ENCODE results near the gene ZBTB16.

ZBTB16 gene

DNA sequence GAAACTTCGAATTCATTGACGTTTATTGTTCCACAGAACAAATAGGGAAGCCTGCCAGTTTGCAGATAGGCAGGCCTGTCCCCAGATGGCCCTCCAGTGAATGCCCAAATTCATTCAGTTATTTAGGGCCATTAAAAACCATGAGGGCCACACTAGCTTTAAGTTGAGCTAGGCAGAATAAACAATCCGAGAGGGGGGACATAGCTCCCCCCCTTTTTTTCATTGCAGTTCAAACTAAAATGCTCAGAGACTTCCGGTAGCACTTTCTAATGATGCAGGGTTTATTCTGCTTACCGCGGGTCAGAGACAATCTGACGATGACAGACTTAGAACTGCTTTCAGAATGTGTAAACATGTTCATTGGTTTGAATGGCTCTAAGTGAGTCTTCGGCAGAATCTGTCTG, 72.0 kb downstream of the ZBTB16 start:
- DNase-seq (ENCODE audit: low read depth): no peak

- DNase-seq (ENCODE audit: low read depth): no peak
Observed at GRCh38 chr11:114132417-114132816, 72.9 kb downstream of the ZBTB16 start.

- DNase-seq (ENCODE audit: low read depth): peak; percentile 67
Observed at GRCh38 chr11:114132944-114133394, 73.5 kb downstream of the ZBTB16 start.

DNA sequence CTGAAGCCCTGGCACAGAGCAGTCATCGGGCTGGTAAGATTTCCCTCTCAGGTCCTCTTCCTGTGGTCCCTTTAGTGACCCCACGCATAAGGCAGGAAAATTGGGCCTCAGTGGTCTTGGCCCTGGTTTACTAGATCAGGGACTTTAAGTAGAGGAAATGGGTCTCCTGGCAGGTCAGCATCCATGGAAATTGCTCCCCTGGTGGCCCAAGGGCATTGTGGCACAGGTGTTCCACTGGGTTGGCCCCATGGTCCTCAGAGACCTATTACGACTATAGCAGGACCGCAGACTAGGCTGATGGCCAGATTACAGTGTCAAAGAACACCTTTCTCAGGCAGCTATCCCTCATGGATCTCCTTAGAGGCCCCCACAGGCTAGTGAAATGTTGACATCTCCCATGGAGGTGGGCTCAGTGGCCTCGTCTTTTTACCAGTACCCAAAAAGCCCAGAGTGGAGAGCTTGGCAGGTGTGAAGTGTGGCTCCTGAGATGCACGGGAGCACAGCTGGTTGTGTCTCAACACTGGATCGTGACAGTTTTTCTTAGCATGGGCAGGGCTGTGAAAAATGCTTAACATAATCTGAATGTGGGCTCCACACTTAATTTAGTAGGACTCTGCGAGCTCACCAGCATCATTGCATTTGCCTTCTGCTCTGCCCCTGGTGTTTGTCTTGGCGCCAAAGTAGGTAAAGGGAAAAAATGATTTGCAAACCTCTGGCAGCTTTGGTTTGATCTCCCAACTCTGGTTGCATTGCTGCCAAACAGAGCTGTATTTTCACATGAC, 74.2 kb downstream of the ZBTB16 start:
- DNase-seq (ENCODE audit: low read depth): no peak

DNA sequence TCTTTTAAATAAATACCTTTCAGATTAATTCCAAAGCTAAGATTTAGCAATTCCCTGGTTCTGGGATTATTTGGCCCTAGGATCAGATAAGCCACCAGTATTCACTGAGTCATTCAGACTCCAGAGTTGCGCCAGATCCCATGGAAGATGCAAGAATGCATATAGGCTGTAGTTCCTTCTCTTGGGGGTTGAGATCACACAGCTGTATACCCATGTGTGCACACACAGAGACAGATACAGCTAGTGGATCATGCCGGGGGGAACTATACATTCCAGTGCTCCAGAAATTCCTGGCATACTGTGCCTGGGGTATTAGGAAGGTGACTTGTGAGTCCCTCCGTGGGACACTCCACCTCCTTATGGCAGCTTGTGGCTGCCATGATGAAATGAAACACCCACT, 75.4 kb downstream of the ZBTB16 start:
- peak; percentile 55 for DNase-seq (ENCODE audit: low read depth)

DNA sequence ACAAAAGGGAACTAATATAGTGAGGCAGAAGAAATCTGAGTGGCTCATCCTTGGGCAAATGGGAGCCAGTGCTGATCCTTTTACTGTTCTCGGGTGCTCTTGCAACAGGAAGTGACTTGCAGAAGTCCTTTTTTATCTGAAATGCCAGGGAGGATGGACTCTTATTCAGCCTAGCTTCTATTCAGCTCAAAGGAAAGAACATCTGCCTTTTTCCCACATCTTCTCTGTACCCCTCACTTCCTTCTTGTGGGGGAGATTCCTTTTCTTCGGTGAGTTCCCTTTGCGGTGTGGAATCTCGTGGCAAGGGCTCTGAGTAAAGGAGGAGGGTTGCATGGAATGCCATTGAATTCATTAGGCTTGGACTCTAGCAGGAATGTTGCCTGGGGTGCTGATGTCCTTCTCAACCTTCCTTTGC, 76.2 kb downstream of the ZBTB16 start:
- DNase-seq (ENCODE audit: low read depth): no peak

GRCh38 chr11:114136686-114137640, 77.5 kb downstream of the ZBTB16 start:
- DNase-seq (ENCODE audit: low read depth): no peak

DNA sequence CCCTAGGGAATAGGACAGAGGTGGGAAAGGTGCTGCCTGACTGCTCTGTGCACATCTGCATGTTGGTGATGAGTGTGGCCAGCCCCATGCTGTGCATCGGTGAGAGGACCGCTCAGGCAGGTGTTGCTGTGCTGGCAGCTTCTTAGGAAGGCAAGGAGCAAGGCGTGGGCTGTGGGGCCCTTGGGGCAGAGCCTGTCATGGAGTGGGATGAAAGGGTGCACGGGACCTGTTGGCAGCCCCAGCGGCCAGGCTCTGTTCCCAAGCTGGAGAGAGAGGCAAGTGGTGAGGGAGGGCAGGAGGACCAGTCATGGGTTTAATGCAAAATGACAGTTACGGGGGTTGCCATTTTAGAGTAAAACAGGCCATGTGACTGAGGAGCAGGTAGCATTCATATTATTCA, 78.3 kb downstream of the ZBTB16 start:
- DNase-seq (ENCODE audit: low read depth): no peak

DNA sequence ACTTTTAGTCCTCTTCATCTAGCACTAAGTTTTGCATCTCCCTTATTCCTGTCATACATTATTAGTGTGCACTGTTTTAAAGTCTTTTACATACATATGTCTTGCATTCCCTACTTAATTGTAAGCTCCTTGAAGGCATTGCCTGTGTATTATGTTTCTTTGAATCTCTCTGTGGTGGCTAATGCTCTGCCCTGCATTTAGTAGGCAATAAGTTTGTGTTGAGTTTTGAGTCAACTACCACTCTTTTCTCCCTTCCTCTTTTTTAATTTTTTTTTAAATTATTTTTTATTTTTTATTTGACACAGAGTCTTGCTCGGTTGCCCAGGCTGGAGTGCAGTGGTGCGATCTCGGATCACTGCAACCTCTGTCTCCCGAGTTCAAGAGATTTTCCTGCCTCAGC, 78.9 kb downstream of the ZBTB16 start:
- no peak for DNase-seq (ENCODE audit: low read depth)

DNA sequence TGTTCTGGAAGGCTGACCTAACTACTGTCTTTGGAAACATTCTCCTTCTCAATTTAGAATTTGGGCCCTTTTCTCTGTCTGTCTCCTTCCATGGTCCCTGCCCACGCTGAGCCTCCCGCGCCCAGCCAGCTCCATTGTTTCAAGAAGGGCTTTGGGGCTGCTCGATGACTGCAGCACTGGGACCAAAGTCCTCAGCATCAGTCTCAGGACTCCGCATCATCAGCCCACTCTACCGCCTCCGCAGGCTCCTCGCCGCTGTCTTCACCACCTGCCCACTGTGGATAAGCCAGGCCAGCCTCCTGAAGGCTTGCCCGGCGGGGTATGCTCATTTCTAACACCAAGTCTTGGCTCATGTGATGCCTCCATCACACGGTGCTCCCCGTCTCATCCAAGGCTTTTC, 81.3 kb downstream of the ZBTB16 start:
- no peak for DNase-seq (ENCODE audit: low read depth)

DNA sequence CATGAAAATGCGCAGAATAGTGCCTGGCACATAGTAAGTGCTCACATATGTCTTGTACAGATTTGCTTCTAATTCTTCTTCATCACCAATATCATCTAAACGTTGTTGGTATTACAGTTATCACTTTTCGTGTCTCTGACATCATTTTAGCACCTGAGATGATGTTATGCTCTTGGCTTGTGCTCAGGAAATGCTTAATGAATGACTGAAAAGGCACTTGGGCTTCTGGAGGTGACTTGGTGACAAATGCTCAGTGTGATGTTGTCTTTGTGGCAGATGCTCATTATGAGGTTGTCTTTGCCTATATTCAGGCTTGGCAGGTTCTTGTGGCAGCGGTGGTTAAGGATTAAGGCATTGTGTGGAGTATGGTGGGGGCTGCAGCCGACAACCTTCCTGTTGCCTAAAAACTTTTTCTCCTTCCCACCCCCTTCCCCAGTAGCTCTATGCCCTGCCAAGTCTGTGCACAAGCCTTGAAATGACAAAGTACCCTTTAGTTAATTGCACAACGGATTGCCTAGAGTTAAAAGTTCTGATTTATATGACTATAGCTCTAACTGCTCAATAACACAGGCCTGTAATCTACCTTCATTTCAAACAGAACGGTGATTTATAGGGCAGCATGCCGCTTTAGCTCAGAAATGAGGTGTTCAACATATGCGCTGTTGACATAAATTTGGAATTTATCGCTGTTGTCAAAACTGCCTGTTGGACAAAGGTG, 82.5 kb downstream of the ZBTB16 start:
- no peak for DNase-seq (ENCODE audit: low read depth)

DNA sequence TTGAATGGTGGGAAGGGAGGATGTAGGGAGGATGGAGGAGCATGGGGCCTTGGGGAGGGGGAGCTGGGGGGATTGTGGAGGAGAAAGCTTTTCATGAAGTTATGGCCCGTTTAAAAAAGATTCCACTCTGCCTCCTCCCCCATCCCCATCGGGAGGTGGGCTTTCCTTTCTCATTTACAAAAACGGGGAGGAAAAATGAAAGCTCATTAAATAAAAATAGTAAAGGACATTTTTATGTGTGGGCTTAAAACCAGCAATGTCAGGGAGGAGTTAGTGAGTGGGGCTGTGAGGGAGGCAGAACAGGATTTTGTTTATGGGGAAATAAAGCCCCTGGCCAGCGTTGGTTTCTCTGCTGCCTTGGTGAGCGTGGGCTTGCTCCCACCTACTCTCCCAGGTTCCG, 83.2 kb downstream of the ZBTB16 start:
- no peak for DNase-seq (ENCODE audit: low read depth)

DNA sequence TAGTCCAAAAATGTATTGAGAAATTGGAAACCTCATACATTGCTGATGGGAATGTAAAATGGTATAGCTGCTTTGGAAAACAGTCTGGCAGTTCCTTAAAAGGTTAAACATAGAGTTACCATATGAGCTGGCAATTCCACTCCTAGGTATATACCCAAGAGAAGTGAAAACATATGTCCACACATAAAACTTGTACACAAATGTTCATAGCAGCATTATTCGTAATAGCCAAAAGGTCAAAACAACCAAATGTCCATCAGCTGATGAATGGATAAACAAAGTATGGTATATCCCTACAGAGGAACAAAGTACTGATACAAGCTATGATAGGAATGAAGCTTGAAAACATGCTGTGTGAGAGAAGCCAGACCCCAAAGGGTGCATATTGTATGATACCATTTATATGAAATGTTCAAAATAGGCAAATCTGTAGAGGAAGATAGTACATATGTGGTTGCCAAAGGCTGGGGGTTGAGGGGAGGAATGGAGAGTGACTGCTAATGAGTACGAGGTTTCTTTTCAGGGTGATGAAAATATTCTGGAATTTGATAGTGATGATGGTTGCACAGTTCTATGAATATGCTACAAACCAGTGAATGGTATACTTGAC, 85.8 kb downstream of the ZBTB16 start:
- no peak for DNase-seq (ENCODE audit: low read depth)

- DNase-seq (ENCODE audit: low read depth): no peak
Observed at GRCh38 chr11:114147375-114148012, 88.0 kb downstream of the ZBTB16 start.

DNA sequence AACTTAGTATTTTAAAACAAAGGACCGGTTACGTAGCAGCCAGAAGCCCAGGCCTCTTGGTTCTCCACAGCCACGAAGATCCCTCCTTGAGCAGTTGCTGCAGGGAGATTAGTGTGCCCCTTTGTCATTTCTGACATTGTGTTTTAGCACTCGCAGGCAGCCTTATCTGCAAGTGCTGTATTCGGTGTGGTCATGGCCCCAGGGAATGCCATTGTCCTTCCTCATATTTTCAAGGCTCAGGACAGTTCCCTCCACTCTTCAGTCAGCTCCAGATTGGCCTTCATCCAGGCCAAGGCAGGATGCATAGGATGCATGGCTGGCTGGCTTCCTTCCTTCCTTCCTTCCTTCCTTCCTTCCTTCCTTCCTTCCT, 88.5 kb downstream of the ZBTB16 start:
- DNase-seq (ENCODE audit: low read depth): no peak

GRCh38 chr11:114149689-114150407, 90.3 kb downstream of the ZBTB16 start:
- DNase-seq (ENCODE audit: low read depth): no peak

- DNase-seq (ENCODE audit: low read depth): no peak
Observed at GRCh38 chr11:114150671-114151070, 91.2 kb downstream of the ZBTB16 start.

DNA sequence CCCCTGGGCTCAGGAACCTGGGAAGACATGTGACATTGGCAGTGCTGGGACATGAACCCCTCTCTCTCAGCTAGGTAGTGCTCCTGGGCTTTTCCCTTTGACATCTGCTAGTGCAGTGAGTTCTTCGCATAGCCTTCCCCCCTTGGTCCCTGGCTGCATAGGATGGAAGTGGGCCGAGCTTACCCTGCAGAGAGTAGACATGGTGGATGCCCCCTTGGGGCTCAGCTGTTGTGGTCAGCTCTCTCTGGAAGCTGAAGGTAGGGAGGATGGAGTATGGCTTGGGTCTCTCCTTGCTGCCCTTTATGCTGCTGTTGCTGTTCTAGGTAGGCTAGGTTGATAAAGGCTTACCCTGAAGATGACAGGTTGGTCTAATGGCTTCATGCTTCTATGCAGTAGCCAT, 92.1 kb downstream of the ZBTB16 start:
- DNase-seq (ENCODE audit: low read depth): no peak

GRCh38 chr11:114152162-114152561, 92.7 kb downstream of the ZBTB16 start:
- no peak for DNase-seq (ENCODE audit: low read depth)

- DNase-seq (ENCODE audit: low read depth): no peak
Observed at GRCh38 chr11:114152785-114153184, 93.3 kb downstream of the ZBTB16 start.

- DNase-seq (ENCODE audit: low read depth): no peak
Observed at GRCh38 chr11:114153224-114153623, 93.7 kb downstream of the ZBTB16 start.
